Gastrocnemius medialis (tissue), 4 donors: ENCODE measurements around the gene CDKAL1.

Experiments
- CTCF ChIP-seq, 5 experiments: fragments of 450-650 bp in 3 of 5; fragments of 200-600 bp in 2 of 5; sonication (generic) in 2 of 5; IDR thresholded peaks in 4 of 5; conservative IDR thresholded peaks in 1 of 5; 1 replicate in 4 of 5; 2 replicates in 1 of 5; pipeline ENCODE4 v1.5.1; 2016 to 2019; ENCODE audit warnings: antibody characterized with exemption in 5 of 5, mild to moderate bottlenecking in 3 of 5, moderate library complexity in 3 of 5
- POLR2A ChIP-seq, 2 donors: fragments of 450-650 bp; IDR thresholded peaks; one replicate each; pipeline ENCODE4 v1.6.1; 2017; ENCODE audit warnings: antibody characterized with exemption in 2 of 2, mild to moderate bottlenecking in 2 of 2, moderate library complexity in 2 of 2

GRCh38 chr6:21087188-21087587 lies 552.9 kb downstream of the CDKAL1 start:
- no peak for TF ChIP-seq POLR2A (IDR thresholded peaks at IDR 0.05)
- no peak for TF ChIP-seq CTCF (IDR thresholded peaks at IDR 0.05 in 4 of 5, conservative IDR thresholded peaks at IDR 0.05 in 1 of 5)
